ENCODE results near the gene LARGE2.
A peak's percentile ranks its signal among the peaks of the same experiment; 100 is the strongest.

LARGE2 gene

DNA sequence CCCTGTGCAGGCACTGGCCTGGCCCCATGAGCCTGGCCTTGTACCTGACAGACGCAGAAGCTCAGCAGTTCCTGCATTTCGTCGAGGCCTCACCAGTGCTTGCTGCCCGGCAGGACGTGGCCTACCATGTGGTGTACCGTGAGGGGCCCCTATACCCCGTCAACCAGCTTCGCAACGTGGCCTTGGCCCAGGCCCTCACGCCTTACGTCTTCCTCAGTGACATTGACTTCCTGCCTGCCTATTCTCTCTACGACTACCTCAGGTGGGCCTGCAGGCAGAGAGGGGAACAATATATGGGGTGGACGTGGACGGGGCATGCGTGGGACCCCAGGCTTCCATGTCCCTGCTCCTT is 4.9 kb downstream of the LARGE2 start:
- H3K4me1 Mint-ChIP-seq (ENCODE audit: low read depth): peaks cover 18% of the 10 kb centered on the region

DNA sequence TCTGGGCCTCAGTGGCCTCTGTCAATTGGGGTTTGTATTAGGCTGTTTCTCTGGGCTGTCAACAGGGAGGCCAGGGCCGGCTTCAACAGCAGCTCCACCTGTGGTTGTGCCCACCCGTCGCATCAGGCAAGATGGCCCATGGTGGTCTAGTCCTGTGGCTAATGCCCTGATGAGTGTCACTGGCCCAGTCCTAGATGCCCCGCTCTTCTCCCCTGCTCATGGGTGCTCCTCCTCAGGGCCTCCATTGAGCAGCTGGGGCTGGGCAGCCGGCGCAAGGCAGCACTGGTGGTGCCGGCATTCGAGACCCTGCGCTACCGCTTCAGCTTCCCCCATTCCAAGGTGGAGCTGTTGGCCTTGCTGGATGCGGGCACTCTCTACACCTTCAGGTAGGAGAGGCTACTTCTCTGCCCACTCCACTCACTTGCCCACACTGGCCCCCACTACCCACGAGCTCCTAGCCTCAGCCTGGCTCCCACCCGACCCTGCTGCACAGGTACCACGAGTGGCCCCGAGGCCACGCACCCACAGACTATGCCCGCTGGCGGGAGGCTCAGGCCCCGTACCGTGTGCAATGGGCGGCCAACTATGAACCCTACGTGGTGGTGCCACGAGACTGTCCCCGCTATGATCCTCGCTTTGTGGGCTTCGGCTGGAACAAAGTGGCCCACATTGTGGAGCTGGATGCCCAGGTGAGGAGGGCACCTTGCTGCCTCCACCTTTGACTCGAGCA is 5.4 kb downstream of the LARGE2 start:
- Mint-ChIP-seq H3K36me3 (ENCODE audit: low read depth) (peaks cover 11% of the 10 kb centered on the region), H3K27ac (no peak overlapping the region), H3K4me3 (no peak overlapping the region), H3K9me3 (no peaks in the 10 kb centered on the region), H3K27me3 (ENCODE audit: low read depth) (peaks cover 20% of the 10 kb centered on the region), H3K4me1 (ENCODE audit: low read depth) (peaks cover 18% of the 10 kb centered on the region)

More for the DNA sequence above, 4.9 kb downstream of the LARGE2 start:
- Mint-ChIP-seq H3K9me3 (no peaks in the 10 kb centered on the region), H3K4me3 (no peak overlapping the region), H3K27me3 (ENCODE audit: low read depth) (peaks cover 20% of the 10 kb centered on the region), H3K27ac (no peak overlapping the region), H3K36me3 (ENCODE audit: low read depth) (peaks cover 9% of the 10 kb centered on the region)

DNA sequence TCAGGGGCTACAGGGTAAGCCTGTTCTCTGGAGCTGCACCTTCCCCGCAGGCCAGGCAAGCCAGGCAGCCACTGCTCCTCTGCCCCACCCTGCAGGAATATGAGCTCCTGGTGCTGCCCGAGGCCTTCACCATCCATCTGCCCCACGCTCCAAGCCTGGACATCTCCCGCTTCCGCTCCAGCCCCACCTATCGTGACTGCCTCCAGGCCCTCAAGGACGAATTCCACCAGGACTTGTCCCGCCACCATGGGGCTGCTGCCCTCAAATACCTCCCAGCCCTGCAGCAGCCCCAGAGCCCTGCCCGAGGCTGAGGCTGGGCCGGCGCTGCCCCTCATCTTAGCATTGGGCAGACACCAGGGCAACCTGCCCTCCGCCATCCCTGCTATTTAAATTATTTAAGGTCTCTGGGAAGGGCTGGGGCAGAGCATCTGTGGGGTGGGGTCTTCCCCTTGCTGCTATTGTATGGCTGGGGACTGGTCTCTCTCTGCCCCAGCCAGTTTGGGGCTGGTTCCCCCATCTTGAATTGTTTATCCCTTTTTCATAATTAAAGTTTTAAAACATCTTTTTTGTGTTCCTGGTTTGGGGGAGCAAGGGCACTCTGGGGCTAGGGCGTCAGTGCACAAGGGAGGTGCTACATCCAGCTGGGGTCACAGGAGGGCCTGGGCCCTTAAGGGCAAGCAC is 6.2 kb downstream of the LARGE2 start:
- Mint-ChIP-seq H3K27me3 (ENCODE audit: low read depth) (peaks cover 14% of the 10 kb centered on the region), H3K4me1 (ENCODE audit: low read depth) (peaks cover 16% of the 10 kb centered on the region), H3K4me3 (no peak overlapping the region), H3K9me3 (no peaks in the 10 kb centered on the region), H3K36me3 (ENCODE audit: low read depth) (peaks cover 15% of the 10 kb centered on the region), H3K27ac (no peak overlapping the region)

DNA sequence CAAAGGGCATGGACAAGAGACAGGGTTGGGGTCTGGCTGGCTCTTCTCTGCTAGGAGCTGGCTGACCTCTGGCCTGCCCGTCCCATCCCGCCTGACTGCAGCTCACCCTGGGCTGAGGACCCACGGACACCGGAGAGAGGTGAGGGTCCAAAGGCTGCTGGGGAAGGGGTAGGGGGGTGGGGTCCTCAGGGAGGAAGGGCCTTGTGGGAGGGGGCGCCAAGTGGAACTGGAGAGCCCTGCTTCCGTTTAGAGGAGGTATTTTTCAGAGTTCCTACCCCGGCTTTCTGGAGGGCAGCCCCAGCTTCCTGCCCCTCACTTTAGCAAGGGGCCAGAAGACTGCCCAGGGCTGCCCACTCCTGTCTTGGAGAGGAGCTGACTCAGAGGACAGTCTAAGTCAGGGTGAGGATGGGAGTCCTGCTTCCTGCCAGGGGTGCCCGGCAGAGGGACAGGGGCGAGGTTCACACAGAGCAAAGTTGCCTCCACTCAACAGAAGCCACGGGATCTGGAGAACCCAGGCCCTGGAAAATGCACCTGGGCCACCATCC is 7.1 kb downstream of the LARGE2 start:
- H3K9me3 Mint-ChIP-seq: no peaks in the 10 kb centered on the region
- H3K27ac Mint-ChIP-seq: peak overlapping the region; percentile 67
- H3K27me3 Mint-ChIP-seq (ENCODE audit: low read depth): peaks cover 6% of the 10 kb centered on the region
- H3K36me3 Mint-ChIP-seq (ENCODE audit: low read depth): peaks cover 16% of the 10 kb centered on the region
- peaks cover 13% of the 10 kb centered on the region for H3K4me1 Mint-ChIP-seq (ENCODE audit: low read depth)
- peak overlapping the region; percentile 53 for H3K4me3 Mint-ChIP-seq

DNA sequence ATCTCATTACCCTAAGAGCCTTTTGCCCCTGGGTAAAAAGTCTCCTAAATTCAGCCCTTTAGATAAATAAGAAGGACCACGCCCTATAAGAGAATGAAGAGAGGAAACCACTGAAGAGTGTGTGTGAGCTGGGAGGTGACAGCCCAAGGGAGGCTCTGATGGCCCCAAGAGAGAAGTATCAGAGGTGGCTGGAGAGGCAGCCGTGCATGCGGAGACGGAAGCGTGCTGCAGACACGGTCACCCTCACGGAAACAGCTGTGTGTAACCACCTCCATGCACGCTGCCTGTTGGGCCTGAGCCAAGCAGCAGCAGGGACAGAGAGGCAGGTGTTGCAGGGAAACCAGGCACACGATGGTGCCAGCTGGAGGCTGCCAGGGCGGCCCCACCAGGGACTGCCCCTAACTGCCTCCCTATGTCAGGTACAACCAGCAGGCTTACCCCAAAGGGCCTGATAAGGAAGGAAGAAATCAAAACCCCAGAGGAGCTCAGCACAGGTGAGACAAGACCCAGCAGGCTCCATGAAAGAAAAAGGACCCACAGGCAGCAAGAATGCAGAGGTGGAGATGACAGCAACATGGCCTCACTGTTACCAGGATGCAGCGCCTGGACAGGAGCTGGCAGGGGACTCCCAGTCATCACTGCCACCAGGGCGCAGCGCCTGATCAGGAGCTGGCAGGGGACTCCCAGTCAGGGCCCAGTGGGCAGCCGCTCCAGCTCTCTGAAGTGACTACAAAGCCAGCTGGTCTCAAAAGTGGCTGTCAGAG is 7.8 kb downstream of the LARGE2 start:
- Mint-ChIP-seq H3K4me3 (peak overlapping the region; percentile 53), H3K27ac (peak overlapping the region; percentile 67), H3K9me3 (no peaks in the 10 kb centered on the region), H3K27me3 (ENCODE audit: low read depth) (no peaks in the 10 kb centered on the region), H3K4me1 (ENCODE audit: low read depth) (peaks cover 13% of the 10 kb centered on the region), H3K36me3 (ENCODE audit: low read depth) (peaks cover 19% of the 10 kb centered on the region)

DNA sequence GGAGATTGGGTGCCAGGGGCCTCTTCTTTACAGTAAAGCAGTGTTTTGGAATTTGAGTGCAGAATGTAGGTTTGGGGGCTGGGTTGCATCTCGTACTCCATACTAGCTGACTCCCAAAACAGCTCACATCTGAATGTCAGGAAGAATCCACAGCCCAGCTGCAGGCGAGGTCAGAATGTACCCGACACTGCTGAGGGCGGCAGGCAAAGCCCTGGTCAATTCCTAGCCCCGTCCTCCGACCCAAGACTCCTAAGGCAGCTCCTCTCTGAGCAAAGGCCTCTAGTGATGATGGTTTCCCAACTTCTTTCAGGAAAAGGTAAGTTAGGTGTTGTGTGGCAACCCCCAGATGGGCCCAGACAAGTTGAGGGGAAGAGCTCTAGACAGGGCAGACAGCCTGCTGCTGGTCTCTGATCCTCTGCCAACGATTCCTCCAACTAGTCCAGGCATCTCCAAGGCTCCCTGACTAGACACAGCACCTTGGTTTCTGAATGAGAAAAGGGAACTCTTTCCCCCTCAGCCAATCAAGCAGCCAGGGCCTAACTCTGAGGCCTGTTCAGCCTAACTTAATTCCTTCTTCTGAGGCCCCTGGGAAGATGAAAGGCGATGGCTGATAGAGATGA is 8.6 kb downstream of the LARGE2 start:
- no peaks in the 10 kb centered on the region for H3K27me3 Mint-ChIP-seq (ENCODE audit: low read depth)
- no peaks in the 10 kb centered on the region for H3K9me3 Mint-ChIP-seq
- no peak overlapping the region for H3K27ac Mint-ChIP-seq
- H3K36me3 Mint-ChIP-seq (ENCODE audit: low read depth): peaks cover 19% of the 10 kb centered on the region
- H3K4me1 Mint-ChIP-seq (ENCODE audit: low read depth): peaks cover 13% of the 10 kb centered on the region
- H3K4me3 Mint-ChIP-seq: no peak overlapping the region

DNA sequence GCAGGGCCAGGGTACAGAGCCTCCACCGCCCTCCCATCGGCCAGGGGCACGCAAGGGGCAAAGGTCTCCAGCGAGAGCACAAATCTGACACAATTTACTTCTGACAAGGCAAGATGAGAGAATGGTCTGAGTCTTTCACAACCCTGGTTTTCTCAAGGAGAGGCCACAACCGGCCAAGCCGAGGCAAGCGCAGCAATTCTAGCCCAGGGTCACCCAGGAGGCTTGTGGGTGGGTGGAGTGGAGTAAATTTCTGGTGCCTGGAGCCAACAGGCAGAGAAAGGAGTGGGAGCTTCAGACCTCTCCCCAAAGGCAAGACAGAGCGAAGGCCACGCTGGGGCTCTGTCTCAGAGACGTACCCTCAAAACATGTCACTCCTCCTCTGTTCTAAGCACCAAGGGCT is 9.3 kb downstream of the LARGE2 start:
- peaks cover 20% of the 10 kb centered on the region for H3K36me3 Mint-ChIP-seq (ENCODE audit: low read depth)
- no peak overlapping the region for H3K4me3 Mint-ChIP-seq
- H3K4me1 Mint-ChIP-seq (ENCODE audit: low read depth): peaks cover 13% of the 10 kb centered on the region
- H3K9me3 Mint-ChIP-seq: no peaks in the 10 kb centered on the region
- H3K27ac Mint-ChIP-seq: no peak overlapping the region
- no peaks in the 10 kb centered on the region for H3K27me3 Mint-ChIP-seq (ENCODE audit: low read depth)

DNA sequence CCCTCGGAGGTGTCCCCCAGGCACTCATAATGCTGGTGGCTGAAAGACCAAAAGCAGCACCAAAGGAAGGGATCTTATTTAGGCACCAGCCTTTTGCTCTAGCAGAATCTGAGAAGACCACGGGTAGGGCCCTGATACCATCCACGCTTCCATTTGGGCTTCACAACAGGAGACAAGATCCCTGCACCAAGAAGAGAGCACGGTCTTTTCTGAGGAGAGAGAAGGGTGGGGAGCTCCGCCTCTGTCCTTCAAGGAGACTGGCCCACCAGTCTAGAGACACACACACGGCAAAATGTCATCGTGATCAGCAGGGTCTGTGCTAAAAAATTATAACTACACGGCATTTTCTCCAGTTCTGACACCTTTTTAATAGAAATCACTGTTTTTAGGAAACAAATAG is 9.8 kb downstream of the LARGE2 start:
- Mint-ChIP-seq H3K36me3 (ENCODE audit: low read depth) (peaks cover 22% of the 10 kb centered on the region), H3K27me3 (ENCODE audit: low read depth) (no peaks in the 10 kb centered on the region), H3K4me3 (no peak overlapping the region), H3K27ac (no peak overlapping the region), H3K9me3 (no peaks in the 10 kb centered on the region), H3K4me1 (ENCODE audit: low read depth) (peaks cover 13% of the 10 kb centered on the region)

DNA sequence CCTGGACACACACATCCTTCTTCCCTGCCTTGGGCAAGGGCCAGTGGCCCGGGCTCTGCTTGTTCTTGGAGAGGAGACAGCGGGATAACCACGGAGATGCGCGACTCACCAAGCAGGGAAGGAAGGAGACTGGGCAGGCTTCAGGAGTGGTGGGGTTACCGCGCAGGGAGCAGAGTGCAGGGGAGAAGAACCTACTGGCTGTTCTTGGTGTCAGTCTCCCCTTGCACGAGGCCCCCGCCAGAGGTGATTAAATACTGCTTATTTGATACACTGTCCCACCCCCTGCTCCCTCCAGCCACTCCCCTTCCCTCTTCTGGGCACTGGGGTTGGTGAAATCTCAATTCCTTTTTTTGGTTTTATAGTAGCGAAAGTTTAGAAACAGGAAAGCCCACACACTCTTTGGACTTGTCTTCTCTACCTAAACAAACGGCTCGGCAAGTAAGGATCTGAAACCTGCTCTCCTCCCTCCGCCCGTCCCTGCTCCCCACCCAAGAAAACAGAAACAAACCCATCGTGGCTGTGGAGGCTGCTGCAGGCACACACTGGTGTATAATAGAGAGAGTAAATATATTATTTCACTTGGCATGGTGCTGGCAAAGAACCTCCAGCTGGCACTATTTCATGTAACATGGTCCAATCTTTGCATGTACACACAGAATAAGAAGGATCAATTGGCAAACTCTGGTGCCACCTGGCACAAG is 10.8 kb downstream of the LARGE2 start:
- no peak overlapping the region for H3K4me3 Mint-ChIP-seq
- H3K4me1 Mint-ChIP-seq (ENCODE audit: low read depth): peaks cover 13% of the 10 kb centered on the region
- H3K27me3 Mint-ChIP-seq (ENCODE audit: low read depth): no peaks in the 10 kb centered on the region
- H3K27ac Mint-ChIP-seq: no peak overlapping the region
- H3K9me3 Mint-ChIP-seq: no peaks in the 10 kb centered on the region
- peaks cover 25% of the 10 kb centered on the region for H3K36me3 Mint-ChIP-seq (ENCODE audit: low read depth)

DNA sequence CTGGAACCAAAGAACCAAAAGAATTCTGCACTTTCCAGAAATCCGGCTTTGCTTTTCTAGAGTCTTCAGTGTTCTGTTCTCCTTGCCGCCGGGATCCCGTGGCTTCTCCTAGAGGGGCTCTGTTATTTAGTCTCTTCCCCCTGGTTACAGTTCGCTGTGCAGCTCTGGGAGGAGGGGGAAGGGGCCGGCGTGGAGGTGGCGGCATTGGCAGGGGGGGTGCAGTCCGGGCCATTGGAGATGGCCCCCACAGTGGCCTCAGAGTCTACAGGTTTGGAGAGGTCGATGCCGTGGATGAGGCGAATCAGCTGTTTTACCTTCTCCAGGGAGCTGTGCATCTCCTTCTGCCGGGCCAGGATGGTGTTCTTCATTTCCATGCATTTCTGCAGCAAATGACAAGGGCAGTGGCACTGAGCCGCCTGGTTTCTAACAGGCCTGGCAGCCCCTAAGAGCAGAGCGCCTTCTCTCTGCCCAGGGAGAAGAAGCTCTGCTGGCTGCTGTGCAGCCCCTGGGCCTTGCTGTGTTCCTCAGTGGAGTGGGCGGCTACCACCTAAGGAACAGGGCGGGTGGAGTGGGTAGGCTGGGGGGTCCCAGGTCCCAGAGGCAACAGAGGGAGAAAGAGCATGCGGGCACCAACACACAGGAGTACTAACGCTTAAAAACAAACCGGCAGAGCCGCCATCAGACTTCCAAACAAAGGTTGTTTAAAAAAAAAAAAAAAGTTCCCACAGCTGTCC is 11.6 kb downstream of the LARGE2 start:
- H3K4me1 Mint-ChIP-seq (ENCODE audit: low read depth): peaks cover 13% of the 10 kb centered on the region
- H3K27me3 Mint-ChIP-seq (ENCODE audit: low read depth): no peaks in the 10 kb centered on the region
- H3K36me3 Mint-ChIP-seq (ENCODE audit: low read depth): peaks cover 25% of the 10 kb centered on the region
- H3K4me3 Mint-ChIP-seq: no peak overlapping the region
- H3K27ac Mint-ChIP-seq: no peak overlapping the region
- H3K9me3 Mint-ChIP-seq: no peaks in the 10 kb centered on the region

DNA sequence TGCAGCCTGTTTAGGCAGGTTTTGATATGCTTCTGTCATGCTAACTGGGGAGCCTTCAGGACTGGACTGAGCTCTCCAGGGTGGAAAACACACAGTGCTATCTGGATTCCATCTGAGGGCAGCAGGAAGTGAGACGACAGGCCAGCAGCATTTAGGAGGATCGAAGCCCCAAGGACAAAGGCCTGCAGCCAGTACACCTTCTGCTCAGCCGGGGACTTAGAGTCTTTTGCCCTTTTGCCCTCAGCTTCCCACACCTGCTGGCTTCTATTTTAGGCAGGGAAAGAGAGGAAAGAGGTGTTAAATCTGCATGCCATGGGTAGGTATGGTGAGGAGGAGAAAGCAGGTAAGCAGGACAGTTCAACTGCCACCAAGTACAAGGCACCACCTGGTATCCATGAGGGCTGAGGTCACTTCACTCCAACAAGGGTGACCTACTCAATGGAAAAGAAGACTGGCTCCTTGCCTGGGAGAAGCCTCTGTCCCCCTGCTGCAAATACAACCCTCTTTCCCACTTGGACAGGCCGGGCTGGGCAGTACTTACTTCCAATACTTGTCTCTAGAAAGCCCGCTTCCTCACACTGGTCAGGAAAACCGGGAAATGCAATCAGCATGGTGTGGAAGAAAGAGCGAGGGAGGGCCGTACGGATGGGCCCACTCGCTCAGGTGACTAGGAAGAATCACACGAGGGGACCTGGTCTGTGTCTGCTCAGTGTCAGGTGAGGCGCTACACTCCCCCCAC is 12.3 kb downstream of the LARGE2 start:
- Mint-ChIP-seq H3K27ac (no peak overlapping the region), H3K4me1 (ENCODE audit: low read depth) (peaks cover 11% of the 10 kb centered on the region), H3K27me3 (ENCODE audit: low read depth) (no peaks in the 10 kb centered on the region), H3K9me3 (no peaks in the 10 kb centered on the region), H3K4me3 (no peak overlapping the region), H3K36me3 (ENCODE audit: low read depth) (peaks cover 25% of the 10 kb centered on the region)

DNA sequence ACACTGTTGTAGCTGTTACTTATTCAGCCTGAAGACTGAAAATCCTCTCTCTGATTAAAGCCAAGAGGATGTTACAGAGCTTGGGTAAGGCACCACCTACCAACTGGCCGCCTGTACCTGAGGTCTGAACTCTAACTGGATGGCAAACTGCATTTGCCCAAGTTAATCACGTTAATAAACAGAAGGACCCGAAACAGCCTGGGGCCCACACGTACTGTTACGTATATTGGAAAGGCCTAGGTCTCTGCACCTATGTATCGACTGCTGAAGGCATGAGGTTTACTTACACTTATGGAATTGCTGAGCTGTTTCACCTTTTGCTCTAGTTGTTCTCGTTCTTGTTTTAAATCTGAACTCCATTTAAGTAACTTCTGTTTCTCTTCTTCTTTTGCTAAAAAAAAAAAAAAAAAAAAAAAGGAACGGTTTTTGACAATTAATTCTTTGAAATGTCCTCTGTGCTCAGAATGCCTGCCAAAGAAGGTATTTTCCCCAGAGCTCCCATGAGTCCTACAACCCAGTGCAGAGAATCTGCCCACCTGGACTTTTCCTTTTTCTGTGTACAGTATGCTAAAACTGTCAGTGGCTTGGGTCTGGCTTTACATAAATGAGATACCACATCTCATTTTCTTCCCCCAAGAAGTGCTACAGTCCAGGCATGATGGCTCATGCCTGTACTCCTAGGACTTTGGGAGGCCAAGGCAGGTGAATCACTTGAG is 13.1 kb downstream of the LARGE2 start:
- no peaks in the 10 kb centered on the region for H3K9me3 Mint-ChIP-seq
- no peak overlapping the region for H3K27ac Mint-ChIP-seq
- H3K27me3 Mint-ChIP-seq (ENCODE audit: low read depth): no peaks in the 10 kb centered on the region
- peaks cover 3% of the 10 kb centered on the region for H3K4me1 Mint-ChIP-seq (ENCODE audit: low read depth)
- H3K36me3 Mint-ChIP-seq (ENCODE audit: low read depth): peaks cover 22% of the 10 kb centered on the region
- H3K4me3 Mint-ChIP-seq: no peak overlapping the region

Measured in T-helper 1 cell treated with Interleukin-12 subunit alpha and Interleukin-12 subunit beta and Interleukin-4 antibody, amounts not matched to agents 30 μg/mL and 1 μg/mL, for 36 hours (primary cell).